Ramos (cell line): Measurements from ENCODE around the gene FAM118B.

Experiments
- in situ Hi-C: fragments of 300-500 bp; cut with MboI; formaldehyde crosslinking; loops from one replicate; pipeline ENCODE4 v1.14.3; 2022; ENCODE audit warnings: low sequenced_read_pairs; ENCODE audit not compliant: unreplicated experiment

Gene FAM118B

GRCh38 chr11:126263489-126263888 lies 51.9 kb downstream of the FAM118B start:
- in situ Hi-C loops, result no loop called here

- in situ Hi-C loops, result no loop called here
These were observed 54.2 kb downstream of the FAM118B start for GRCh38 chr11:126265811-126266210.

GRCh38 chr11:126267650-126268049 lies 56.1 kb downstream of the FAM118B start:
- in situ Hi-C loops, result no loop called here

DNA sequence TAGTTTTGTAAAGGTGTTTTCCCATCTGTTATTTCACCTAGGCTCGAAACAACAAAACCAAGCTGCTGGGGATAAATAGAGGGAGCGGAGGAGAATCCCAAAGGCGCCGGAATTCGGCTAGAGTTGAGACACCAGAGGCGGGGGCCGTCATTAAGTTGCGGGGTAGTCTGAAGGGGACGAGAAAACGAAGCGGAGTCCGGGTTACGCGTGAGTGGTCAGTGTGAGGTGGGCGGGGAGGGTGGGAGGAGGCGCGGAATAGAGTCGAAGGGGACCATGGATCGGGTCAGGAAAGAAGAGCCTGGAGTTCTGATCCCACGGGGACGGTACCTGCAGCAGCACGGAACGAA lies 56.8 kb downstream of the FAM118B start:
- in situ Hi-C loops, result no loop called here

- in situ Hi-C loops, result no loop called here
These were observed 57.4 kb downstream of the FAM118B start, which contains the start of the genes FOXRED1 and SRPRA for GRCh38 chr11:126268708-126269579. Gene FOXRED1 (plus strand): TSS chr11:126269154. CDS start chr11:126269207, 53 bp downstream. Gene SRPRA (minus strand): TSS chr11:126268895. CDS start chr11:126268804, 91 bp downstream.

- in situ Hi-C loops, result no loop called here
These were observed 65.7 kb downstream of the FAM118B start for GRCh38 chr11:126277322-126277721.

DNA sequence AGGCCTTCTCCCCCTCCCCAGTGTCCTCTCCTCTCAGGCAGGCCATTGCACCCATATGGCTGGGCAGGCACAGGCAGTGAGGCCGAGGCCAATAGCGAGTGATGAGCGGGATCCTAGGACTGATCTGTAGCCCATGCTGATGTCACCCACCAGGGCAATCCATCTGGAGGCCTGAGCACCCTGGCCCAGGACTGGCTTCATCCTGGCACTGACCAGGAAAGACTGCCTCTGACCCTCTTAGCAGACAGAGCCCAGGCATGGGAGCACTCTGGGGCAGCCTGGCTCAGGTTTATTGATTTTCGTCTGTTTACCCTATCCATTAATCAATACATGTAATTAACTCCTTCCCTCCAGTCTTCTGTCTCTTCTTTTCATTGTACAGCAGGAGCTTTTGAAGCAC lies 66.2 kb downstream of the FAM118B start:
- in situ Hi-C loops, result no loop called here

DNA sequence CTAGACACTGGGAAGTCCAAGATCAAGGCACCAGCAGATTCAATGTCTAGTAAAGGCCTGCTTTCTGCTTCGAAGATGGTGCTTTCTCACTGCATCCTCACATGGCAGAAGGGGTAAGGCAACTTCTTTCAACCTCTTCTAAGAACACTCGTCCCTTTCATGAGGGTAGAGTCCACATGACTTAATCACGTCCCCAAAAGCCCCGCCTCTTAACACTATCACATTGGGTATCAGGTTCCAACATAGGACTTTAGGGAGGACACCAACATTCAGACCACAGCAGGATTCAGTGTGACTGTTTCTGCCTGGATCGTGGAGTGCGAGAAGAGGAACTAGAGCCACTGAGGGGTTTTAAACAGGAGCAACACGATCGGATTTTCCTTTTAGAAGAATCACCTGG lies 67.6 kb downstream of the FAM118B start:
- in situ Hi-C loops, result no loop called here

GRCh38 chr11:126280595-126280994 lies 69.0 kb downstream of the FAM118B start:
- in situ Hi-C loops, result no loop called here

- in situ Hi-C loops, result no loop called here
These were observed 69.7 kb downstream of the FAM118B start for GRCh38 chr11:126281245-126281644.

DNA sequence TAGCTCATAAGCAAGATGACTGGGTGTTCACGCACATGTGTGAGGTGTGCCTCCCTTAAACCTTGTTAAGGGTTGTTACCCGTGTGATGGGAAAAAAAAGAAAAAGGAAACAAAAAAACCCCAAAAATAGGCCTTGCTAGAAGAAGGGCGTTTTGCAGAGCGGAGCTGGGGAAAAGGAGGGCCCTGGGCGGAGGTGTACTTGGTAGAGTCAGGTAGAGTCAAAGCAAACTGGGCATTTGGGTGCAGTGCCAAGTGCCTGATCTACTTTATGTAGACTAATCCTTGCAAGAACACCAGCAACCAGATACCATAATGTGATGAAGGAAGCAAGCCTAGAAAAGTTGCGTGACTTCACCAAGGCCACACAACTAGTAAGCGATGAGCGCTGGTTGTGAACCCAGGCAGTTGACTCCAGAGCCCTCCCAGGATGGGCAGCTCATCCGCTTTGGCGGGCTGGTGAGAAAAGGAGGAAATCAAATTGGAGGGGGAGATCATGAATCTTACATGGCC lies 70.1 kb downstream of the FAM118B start:
- in situ Hi-C loops, result no loop called here

GRCh38 chr11:126282361-126282735 lies 70.8 kb downstream of the FAM118B start:
- in situ Hi-C loops, result no loop called here

- in situ Hi-C loops, result no loop called here
These were observed 71.4 kb downstream of the FAM118B start, which contains the start of gene TIRAP for GRCh38 chr11:126282736-126283591. Gene TIRAP (plus strand): TSS chr11:126283093. CDS start chr11:126290895, 7,802 bp downstream.

DNA sequence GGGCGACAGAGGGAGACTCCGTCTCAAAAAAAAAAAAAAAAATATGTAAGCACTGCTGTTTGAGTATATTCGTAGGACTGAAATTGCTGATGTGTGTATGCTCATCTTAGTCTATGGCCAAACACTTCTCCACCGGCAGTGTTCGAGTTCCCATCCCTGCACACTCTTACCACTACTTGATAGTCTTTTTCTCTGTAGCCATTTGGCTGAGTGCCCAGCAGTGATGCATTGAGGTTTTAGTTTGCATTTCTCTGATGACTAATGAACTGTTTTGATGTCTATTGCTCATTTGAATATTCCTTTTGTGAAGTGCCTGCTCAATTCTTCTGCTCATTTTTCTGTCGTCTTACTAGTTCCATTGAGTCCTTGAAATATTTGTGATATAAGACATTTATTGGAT lies 73.2 kb downstream of the FAM118B start:
- in situ Hi-C loops, result no loop called here

- in situ Hi-C loops, result no loop called here
These were observed 76.7 kb downstream of the FAM118B start for GRCh38 chr11:126288237-126288636.

GRCh38 chr11:126290887-126291286 lies 79.3 kb downstream of the FAM118B start:
- in situ Hi-C loops, result no loop called here

GRCh38 chr11:126293726-126294125 lies 82.1 kb downstream of the FAM118B start:
- in situ Hi-C loops, result no loop called here

- in situ Hi-C loops, result no loop called here
These were observed 85.4 kb downstream of the FAM118B start for GRCh38 chr11:126297004-126297403.

- in situ Hi-C loops, result no loop called here
These were observed 92.3 kb downstream of the FAM118B start, which contains the start of gene DCPS for GRCh38 chr11:126303623-126304456. Gene DCPS (plus strand): TSS chr11:126304060. CDS start chr11:126304081, 21 bp downstream.
